AG04450 (cell line): ENCODE measurements around the gene TUBG2. TPM values are rescaled to one million over a fixed set of nuclear protein-coding genes. Genes with fewer than 3 reads are reported as not detected.
A peak's percentile ranks its signal among the peaks of the same experiment; 100 is the strongest.

Experiments used
- CTCF ChIA-PET: fragments of 300-600, 350-600 bp; formaldehyde crosslinking; extraction: SDS; loops from one replicate; lab custom pipeline; 2022; ENCODE audit warnings: antibody characterized with exemption, inconsistent platforms; lab: Charles Lee
- POLR2A ChIA-PET: fragments of 350-600 bp; formaldehyde crosslinking; extraction: SDS; loops from one replicate; lab custom pipeline; 2021; ENCODE audit warnings: antibody characterized with exemption, inconsistent platforms; lab: Yijun Ruan, JAX
- DNase-seq: peaks from one replicate; pipeline ENCODE4 v3.0.0-alpha.2; 2011; ENCODE audit warnings: low read depth, low spot score
- H3K27ac ChIP-seq: one replicate; pipeline ENCODE4 v1.5.1; 2012; ENCODE audit warnings: low read depth, low read length, control low read depth
- H3K27me3 ChIP-seq: one replicate; pipeline ENCODE4 v1.6.0; 2012; ENCODE audit warnings: low read length; ENCODE audit not compliant: control insufficient read depth, insufficient read depth
- H3K4me3 ChIP-seq: 2 replicates; pipeline ENCODE4 v1.5.1; 2011; ENCODE audit warnings: mild to moderate bottlenecking, low read depth, low read length, control low read depth
- H3K9me3 ChIP-seq: 2 replicates; pipeline ENCODE4 v1.5.1; 2012; ENCODE audit warnings: low read length; ENCODE audit not compliant: control insufficient read depth, insufficient read depth
- CTCF ChIP-seq: IDR thresholded peaks from 2 replicates; pipeline ENCODE4 v1.5.1; 2011; ENCODE audit warnings: low read depth, low read length, control low read depth, inconsistent platforms
- polyA plus RNA-seq: library from polyadenylated mRNA; depleted of rRNA; stranded (reverse); fragments of >200 nt; gene quantifications from 2 replicates; pipeline ENCODE4 v1.2.3, GENCODE V29; 2011

TUBG2 gene
- polyA plus RNA-seq, 1 experiment: 7.8 TPM

GRCh38 chr17:42672038-42672437, 13.0 kb downstream of the TUBG2 start:
- POLR2A ChIA-PET: interaction anchor here (0.6 kb wide), 1 partner anchor 66 kb away, joined by 7 read pairs; no protein-coding TSS in a partner anchor

GRCh38 chr17:42673266-42673884, 14.3 kb downstream of the TUBG2 start:
- DNase-seq: no peak
- Histone ChIP-seq H3K4me3 (peak overlapping the region; percentile 89), H3K27ac (no peak overlapping the region), H3K27me3 (no peaks in the 10 kb centered on the region), H3K9me3 (no peaks in the 10 kb centered on the region; the same call in 1 of the 2 replicates)
- TF ChIP-seq CTCF: no peak
- POLR2A ChIA-PET: interaction anchor here (1.1 kb wide), 1 partner anchor 65 kb away, joined by 5 read pairs; the partner anchor contains the start of genes RETREG3 and TUBG1
- CTCF ChIA-PET: interaction anchor here (0.6 kb wide), 1 partner anchor 12 kb away, joined by 3 read pairs; no protein-coding TSS in a partner anchor

More at GRCh38 chr17:42672038-42672437, 13.0 kb downstream of the TUBG2 start:
- Histone ChIP-seq H3K27me3 (no peaks in the 10 kb centered on the region), H3K27ac (no peak overlapping the region), H3K4me3 (no peak overlapping the region), H3K9me3 (no peaks in the 10 kb centered on the region; the same call in 1 of the 2 replicates)
- TF ChIP-seq CTCF: no peak
- CTCF ChIA-PET: no interaction called here
- no peak for DNase-seq

- peak overlapping the region; percentile 31 for H3K27ac ChIP-seq
- ChIA-PET CTCF (interaction anchor here (0.5 to 1.2 kb wide), 4 partner anchors 10 to 309 kb away, joined by 3 to 4 read pairs (median 4); partner anchors contain the start of gene TUBG1), POLR2A (interaction anchor here (1.1 kb wide), 1 partner anchor 65 kb away, joined by 5 read pairs; the partner anchor contains the start of genes RETREG3 and TUBG1)
- no peaks in the 10 kb centered on the region for H3K27me3 ChIP-seq
- no peak for DNase-seq
- TF ChIP-seq CTCF: peak; percentile 58
- peak overlapping the region; percentile 89 for H3K4me3 ChIP-seq
- H3K9me3 ChIP-seq: no peaks in the 10 kb centered on the region; the same call in 1 of the 2 replicates
Observed at GRCh38 chr17:42673885-42674754, 15.0 kb downstream of the TUBG2 start.

DNA sequence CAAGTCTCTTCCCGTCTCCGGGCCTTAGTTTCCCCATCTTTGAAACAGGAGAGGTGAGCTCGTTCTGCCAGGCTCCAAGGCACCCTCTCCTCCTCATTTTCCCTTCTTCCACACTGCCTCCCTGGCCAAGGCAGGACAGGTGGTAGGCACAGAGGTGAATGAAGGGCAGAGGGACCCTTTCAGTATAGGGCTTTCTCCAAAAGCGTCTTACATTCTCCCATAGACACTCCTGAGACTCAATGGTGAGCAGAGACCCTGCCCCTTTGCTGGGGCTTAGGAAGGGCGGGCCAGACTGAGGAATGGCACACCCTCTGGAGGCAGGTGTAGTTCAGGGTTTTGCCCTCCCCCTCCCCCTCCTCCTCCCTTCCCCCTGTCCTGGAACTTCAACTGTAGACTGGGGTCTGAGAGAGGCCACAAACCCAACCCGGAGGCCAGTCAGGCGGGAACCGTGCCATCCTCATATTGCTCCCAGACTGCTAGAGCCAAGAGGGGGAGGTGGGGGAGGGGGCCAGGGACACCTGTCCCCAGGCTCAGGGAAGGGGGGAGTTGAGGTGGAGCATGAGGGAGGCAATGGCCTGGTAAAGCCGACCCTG, 15.8 kb downstream of the TUBG2 start:
- no peaks in the 10 kb centered on the region; the same call in 1 of the 2 replicates for H3K9me3 ChIP-seq
- peak overlapping the region; percentile 89 for H3K4me3 ChIP-seq
- no peaks in the 10 kb centered on the region for H3K27me3 ChIP-seq
- no peak for DNase-seq
- POLR2A ChIA-PET: no interaction called here
- CTCF ChIA-PET: interaction anchor here (0.5 to 1.2 kb wide), 3 partner anchors 9 to 308 kb away, joined by 3 to 4 read pairs (median 4); partner anchors contain the start of gene TUBG1
- H3K27ac ChIP-seq: peak overlapping the region; percentile 31
- TF ChIP-seq CTCF: no peak
